HG03108 (cell line): ENCODE results near the gene NPFFR1.

Experiments
- ATAC-seq: cut with Tn5 transposase; IDR thresholded peaks from one replicate; pipeline ENCODE4 v1.9.1; 2021; ENCODE audit warnings: moderate library complexity; ENCODE audit not compliant: unreplicated experiment

The NPFFR1 gene

GRCh38 chr10:70315815-70316214 is 32.0 kb upstream of the NPFFR1 start:
- ATAC-seq = no peak

GRCh38 chr10:70315276-70315675 is 31.5 kb upstream of the NPFFR1 start:
- no peak for ATAC-seq

GRCh38 chr10:70312972-70313371 is 29.2 kb upstream of the NPFFR1 start:
- no peak for ATAC-seq

- no peak for ATAC-seq
Observed at GRCh38 chr10:70312249-70312648, 28.4 kb upstream of the NPFFR1 start.

- no peak for ATAC-seq
Observed at GRCh38 chr10:70311698-70312097, 27.9 kb upstream of the NPFFR1 start.

- ATAC-seq = no peak
Observed at GRCh38 chr10:70309661-70310060, 25.9 kb upstream of the NPFFR1 start.

- ATAC-seq = no peak
Observed at GRCh38 chr10:70308121-70309060, 24.6 kb upstream of the NPFFR1 start.

- no peak for ATAC-seq
Observed at GRCh38 chr10:70306886-70307520, 23.2 kb upstream of the NPFFR1 start.

GRCh38 chr10:70306181-70306705 is 22.4 kb upstream of the NPFFR1 start:
- no peak for ATAC-seq

GRCh38 chr10:70303730-70304129 is 19.9 kb upstream of the NPFFR1 start:
- ATAC-seq = no peak

- ATAC-seq = no peak
Observed at GRCh38 chr10:70302292-70302691, 18.5 kb upstream of the NPFFR1 start.

- no peak for ATAC-seq
Observed at GRCh38 chr10:70300908-70301597, 17.2 kb upstream of the NPFFR1 start.

- ATAC-seq = no peak
Observed at GRCh38 chr10:70300461-70300860, 16.7 kb upstream of the NPFFR1 start.

GRCh38 chr10:70299876-70300275 is 16.1 kb upstream of the NPFFR1 start:
- ATAC-seq = no peak

- no peak for ATAC-seq
Observed at GRCh38 chr10:70298393-70298792, 14.6 kb upstream of the NPFFR1 start.

- no peak for ATAC-seq
Observed at GRCh38 chr10:70297224-70297623, 13.4 kb upstream of the NPFFR1 start.

GRCh38 chr10:70296406-70296899 is 12.6 kb upstream of the NPFFR1 start:
- no peak for ATAC-seq

GRCh38 chr10:70295926-70296325 is 12.1 kb upstream of the NPFFR1 start:
- no peak for ATAC-seq

- no peak for ATAC-seq
Observed at GRCh38 chr10:70295321-70295720, 11.5 kb upstream of the NPFFR1 start.

GRCh38 chr10:70293169-70293843 is 9.5 kb upstream of the NPFFR1 start:
- ATAC-seq = peak; percentile 80

GRCh38 chr10:70292004-70292403 is 8.2 kb upstream of the NPFFR1 start:
- no peak for ATAC-seq
